ENCODE data around the gene TMTC3. TPM values are rescaled to one million over a fixed set of nuclear protein-coding genes. Genes with fewer than 3 reads are reported as not detected.

The TMTC3 gene
- 8.0 to 14.1 TPM (median 10.0 TPM) in 5 replicates for total RNA-seq (2022; extraction: Qiagen RNA extraction)

GRCh38 chr12:88141774-88142609, at the start of gene TMTC3, which contains the start of gene CEP290:
TMTC3 (plus strand) TSS chr12:88142307; CDS start chr12:88148316, 6,009 bp downstream.
CEP290 (minus strand) TSS chr12:88142088; CDS start chr12:88141307, 781 bp downstream.

Other genes starting within 250 kb of the TMTC3 start
- 0.14 TPM in 1 of 5 replicates, not detected in the others for gene C12orf50, start 112.9 kb upstream of the TMTC3 start, total RNA-seq (2022; extraction: Qiagen RNA extraction)
- gene CEP290, start 219 bp upstream of the TMTC3 start, total RNA-seq (2022; extraction: Qiagen RNA extraction) = 5.1 to 8.9 TPM (median 6.3 TPM) in 5 replicates